LNCaP clone FGC (cell line): Measurements from ENCODE around the gene INSL3.

Experiments used
- DNase-seq: peaks from one replicate; pipeline ENCODE4 v3.0.0-alpha.2; 2011; ENCODE audit warnings: low read depth
- H3K4me3 ChIP-seq: 2 replicates; pipeline ENCODE4 v1.5.1; 2011; ENCODE audit warnings: mild to moderate bottlenecking, low read depth, low read length, control low read depth
- CTCF ChIP-seq: IDR thresholded peaks from 2 replicates; pipeline ENCODE4 v1.5.1; 2012; ENCODE audit warnings: mild to moderate bottlenecking; ENCODE audit not compliant: control insufficient read depth, insufficient read depth; ENCODE audit errors: extremely low read depth

Gene INSL3

GRCh38 chr19:17863520-17864182 is 42.3 kb upstream of the INSL3 start:
- no peak overlapping the region for H3K4me3 ChIP-seq
- DNase-seq, result no peak
- no peak for TF ChIP-seq CTCF

DNA sequence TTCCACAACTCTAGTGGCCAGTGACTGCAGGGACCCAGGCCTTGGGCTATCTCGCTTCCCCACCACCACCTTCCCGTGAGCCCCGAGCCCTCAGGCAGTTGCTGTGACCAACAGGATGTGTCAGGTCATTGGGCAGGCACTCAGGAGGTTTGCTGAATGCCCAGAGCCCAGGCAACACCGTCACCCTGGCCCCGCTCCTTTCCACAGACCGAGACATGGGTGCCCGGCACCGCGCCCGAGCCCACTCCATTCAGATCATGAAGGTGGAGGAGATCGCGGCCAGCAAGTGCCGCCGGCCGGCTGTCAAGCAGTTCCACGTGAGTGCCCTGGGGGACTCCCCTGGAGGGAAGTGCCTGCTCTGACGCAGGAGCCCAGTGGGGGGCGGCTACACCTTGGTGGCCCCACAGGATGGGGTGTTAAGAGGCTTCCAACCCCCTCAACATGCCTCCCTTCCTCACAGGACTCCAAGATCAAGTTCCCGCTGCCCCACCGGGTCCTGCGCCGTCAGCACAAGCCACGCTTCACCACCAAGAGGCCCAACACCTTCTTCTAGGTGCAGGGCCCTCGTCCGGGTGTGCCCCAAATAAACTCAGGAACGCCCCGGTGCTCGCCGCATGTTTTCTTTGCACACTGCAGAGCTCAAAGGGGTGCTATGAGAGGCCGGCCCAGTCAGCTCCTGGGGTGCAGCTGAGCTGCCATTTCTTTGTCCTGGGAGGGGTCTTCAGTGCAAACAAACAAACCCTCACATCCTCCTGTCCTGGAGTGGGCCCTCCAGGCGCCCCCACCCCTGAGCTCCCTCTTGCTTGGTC is 41.6 kb upstream of the INSL3 start:
- DNase-seq, result no peak
- no peak overlapping the region for H3K4me3 ChIP-seq
- no peak for TF ChIP-seq CTCF

GRCh38 chr19:17861542-17862402 is 40.5 kb upstream of the INSL3 start:
- no peak for TF ChIP-seq CTCF
- DNase-seq, result no peak
- peak overlapping the region; percentile 80 for H3K4me3 ChIP-seq

DNA sequence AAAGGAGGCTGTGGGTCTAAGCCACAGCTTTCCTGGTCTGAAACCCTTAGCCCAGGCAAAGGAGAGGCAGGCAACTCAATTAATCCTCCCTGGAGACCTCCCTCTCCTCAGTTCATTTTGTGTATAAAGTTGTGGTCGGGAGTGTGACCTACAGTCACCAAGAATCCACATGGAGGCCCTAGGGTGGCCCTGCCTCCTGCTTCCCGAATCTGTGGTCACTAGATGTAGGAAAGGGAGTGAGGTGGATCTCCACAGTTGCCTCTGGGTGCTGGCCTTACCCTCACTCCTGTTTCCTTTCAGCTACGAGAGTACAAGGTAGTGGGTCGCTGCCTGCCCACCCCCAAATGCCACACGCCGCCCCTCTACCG is 39.7 kb upstream of the INSL3 start:
- H3K4me3 ChIP-seq, result peak overlapping the region; percentile 80
- DNase-seq, result no peak
- no peak for TF ChIP-seq CTCF

- DNase-seq, result no peak
- peak overlapping the region; percentile 80 for H3K4me3 ChIP-seq
These were observed 39.1 kb upstream of the INSL3 start for GRCh38 chr19:17860331-17860992.

More at GRCh38 chr19:17860331-17860992, 39.1 kb upstream of the INSL3 start:
- no peak for TF ChIP-seq CTCF
